ENCODE data around the gene STXBP6. TPM values are rescaled to one million over a fixed set of nuclear protein-coding genes. Genes with fewer than 3 reads are reported as not detected.

Gene STXBP6
- total and polyA plus RNA-seq, 2 of the 13 experiments (the other 11 are each of a cell fraction or from before 2014, with no cell fraction given) = 35.3 to 42.8 TPM

DNA sequence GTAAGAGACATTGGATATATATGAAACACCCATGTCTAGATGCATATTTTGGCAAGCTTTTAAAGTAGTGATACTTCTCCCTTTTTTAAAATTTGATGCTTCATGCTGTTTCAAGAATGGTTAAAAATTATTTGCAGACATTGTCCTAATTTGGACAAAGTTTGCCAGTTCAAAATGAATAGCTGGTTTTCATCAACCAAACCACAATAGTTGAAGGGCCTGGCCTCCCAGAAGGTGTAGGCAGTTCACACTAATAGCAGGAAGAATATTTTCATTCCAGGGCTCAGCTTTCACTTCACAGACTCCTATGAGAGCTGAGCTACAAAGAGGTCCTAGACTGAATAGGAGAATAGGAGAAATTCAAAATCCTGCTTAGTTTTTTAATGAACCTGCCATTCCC, 78.7 kb downstream of the STXBP6 start (continued):
- TF ChIP-seq, protein P1, sequence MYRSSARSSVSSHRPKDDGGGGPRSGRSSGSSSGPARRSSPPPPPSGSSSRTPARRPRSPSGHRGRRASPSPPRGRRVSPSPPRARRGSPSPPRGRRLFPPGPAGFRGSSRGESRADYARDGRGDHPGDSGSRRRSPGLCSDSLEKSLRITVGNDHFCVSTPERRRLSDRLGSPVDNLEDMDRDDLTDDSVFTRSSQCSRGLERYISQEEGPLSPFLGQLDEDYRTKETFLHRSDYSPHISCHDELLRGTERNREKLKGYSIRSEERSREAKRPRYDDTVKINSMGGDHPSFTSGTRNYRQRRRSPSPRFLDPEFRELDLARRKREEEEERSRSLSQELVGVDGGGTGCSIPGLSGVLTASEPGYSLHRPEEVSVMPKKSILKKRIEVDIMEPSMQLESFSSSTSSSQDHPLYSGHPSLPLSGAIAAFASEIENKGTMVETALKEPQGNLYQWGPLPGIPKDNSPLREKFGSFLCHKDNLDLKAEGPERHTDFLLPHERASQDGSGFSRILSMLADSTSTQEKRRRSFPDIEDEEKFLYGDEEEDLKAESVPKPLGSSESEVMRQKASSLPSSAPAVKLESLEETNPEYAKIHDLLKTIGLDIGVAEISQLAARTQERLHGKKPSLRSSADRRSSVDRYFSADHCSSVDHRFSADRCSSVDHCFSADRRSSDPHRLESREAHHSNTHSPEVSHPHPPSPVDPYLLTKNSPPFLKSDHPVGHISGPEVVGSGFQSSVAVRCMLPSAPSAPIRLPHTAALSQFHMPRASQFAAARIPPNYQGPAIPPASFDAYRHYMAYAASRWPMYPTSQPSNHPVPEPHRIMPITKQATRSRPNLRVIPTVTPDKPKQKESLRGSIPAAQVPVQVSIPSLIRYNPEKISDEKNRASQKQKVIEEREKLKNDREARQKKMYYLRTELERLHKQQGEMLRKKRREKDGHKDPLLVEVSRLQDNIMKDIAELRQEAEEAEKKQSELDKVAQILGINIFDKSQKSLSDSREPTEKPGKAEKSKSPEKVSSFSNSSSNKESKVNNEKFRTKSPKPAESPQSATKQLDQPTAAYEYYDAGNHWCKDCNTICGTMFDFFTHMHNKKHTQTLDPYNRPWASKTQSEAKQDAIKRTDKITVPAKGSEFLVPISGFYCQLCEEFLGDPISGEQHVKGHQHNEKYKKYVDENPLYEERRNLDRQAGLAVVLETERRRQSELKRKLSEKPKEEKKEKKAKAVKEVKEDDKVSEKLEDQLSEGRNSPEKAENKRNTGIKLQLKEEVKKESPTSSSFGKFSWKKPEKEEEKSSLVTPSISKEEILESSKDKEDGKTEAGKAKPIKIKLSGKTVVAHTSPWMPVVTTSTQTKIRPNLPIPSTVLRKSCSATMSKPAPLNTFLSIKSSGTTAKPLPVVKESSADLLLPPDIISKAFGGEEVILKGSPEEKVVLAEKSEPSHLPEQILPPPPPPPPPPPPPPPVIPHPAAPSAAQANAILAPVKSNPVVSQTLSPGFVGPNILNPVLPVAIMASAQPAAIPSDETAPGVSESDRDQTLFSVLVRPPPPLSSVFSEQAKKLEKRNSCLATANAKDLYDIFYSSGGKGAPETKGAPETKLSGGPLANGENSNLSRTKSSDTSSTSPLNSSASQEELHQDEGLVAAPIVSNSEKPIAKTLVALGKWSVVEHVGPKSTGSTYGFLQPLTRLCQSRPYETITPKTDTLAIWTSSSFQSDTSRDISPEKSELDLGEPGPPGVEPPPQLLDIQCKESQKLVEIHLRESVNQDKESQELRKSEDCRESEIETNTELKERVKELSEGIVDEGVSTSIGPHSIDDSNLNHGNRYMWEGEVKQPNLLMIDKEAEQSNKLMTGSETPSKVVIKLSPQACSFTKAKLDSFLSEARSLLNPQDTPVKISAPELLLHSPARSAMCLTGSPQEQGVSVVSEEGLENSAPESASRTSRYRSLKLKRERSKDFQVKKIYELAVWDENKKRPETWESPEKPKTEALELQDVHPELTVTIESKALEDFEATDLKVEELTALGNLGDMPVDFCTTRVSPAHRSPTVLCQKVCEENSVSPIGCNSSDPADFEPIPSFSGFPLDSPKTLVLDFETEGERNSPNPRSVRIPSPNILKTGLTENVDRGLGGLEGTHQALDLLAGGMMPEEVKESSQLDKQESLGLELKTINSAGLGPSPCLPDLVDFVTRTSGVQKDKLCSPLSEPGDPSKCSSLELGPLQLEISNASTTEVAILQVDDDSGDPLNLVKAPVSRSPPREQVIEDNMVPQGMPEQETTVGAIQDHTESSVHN (CRISPR knock-in tag; IDR thresholded peaks at IDR 0.05) = no peak
- TF ChIP-seq ZNF10 (CRISPR knock-in tag; IDR thresholded peaks at IDR 0.05; ENCODE audit: borderline replicate concordance, low read depth) (no peak), ZNF382 (CRISPR knock-in tag; IDR thresholded peaks at IDR 0.05; ENCODE audit: borderline replicate concordance) (no peak), KAT2B (IDR thresholded peaks at IDR 0.05; ENCODE audit: borderline replicate concordance, low read depth, low read length) (no peak), SRY (CRISPR knock-in tag; IDR thresholded peaks at IDR 0.05) (no peak), CAMTA2 (CRISPR knock-in tag; IDR thresholded peaks at IDR 0.05; ENCODE audit: borderline replicate concordance) (no peak)

All from HepG2 (cell line).